Pons (tissue), 1 donor: ENCODE results near the gene ADARB1.

Experiments
- DNase-seq: peaks from one replicate; pipeline ENCODE4 v3.0.0-alpha.2; 2016; ENCODE audit warnings: low spot score

The ADARB1 gene

DNA sequence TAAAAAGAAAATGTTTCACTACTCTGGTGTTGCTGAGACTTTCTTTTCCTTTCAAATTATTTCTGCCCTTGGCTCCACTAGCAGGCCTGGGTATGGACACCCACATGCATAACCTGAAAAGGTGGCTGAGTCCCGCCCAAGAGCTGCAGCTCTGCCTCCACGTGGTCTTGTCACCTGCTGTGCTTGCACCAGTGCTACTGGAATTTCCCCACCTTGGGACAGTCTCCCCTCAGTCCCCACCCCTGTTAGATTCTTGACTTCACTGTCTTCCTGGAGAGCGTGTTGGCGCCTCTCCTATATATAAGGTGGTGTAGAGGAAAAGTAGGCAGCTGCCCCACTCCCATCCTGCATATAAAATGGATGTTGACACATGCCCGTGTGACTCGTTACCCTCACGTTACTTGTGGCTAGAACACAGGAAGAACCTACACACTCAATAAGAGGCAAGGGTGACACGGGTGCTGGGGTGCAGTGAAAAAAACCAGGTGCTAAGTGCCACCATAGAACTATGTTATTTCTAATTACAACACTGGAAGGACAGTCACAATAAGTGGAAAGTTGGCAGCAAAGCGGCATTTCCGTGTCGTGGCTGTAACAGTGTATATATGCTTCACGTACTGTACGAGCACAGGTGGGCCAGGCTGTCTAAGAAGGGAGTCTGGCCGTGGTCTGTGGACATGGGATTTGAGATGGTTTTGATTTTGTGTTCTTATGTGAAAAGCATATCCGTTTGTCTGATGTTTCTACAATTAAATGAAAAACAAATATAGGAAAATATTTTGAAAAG is 152.4 kb downstream of the ADARB1 start:
- DNase-seq: no peak

DNA sequence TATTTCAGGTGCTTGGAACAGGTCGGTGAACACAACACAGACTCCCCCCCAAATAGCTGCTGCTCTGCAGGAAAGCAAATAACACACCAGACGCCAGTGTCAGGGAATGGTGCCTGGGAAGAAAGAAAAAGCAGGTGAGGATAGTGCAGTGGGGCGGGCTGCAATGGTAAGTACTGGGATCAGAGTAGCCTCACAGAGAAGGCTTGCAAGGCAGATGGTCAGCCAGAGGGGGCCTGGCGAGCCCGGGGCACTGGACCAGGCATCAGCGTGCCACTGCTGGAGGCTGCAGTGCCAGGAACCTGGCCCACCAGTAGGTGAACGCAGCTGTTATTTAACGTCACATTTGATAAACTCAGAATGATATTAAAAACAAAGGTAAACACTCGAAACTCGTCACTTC is 153.4 kb downstream of the ADARB1 start:
- no peak for DNase-seq

DNA sequence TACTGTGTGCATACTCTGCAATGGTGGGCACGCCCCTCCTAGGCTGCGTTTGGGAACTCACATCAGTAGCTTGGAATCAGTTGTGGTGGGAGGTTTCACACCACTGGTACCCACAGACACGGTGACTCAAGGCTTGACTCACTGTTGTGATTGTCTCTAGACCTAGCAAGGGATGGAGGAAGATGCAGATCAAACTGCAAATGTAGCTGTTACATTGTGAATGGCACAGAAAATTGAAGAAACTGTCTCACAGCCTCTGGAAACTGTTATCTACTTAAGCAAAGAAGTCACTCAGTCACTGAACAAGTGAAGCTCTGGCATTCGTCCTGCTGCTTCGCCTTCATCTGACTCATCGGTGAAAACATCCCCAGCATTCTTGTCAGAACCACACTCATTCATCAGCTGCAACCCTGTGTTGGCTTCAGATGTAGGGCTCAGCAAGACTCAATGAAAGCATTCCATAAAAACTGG is 153.8 kb downstream of the ADARB1 start:
- DNase-seq: peak; percentile 36

DNA sequence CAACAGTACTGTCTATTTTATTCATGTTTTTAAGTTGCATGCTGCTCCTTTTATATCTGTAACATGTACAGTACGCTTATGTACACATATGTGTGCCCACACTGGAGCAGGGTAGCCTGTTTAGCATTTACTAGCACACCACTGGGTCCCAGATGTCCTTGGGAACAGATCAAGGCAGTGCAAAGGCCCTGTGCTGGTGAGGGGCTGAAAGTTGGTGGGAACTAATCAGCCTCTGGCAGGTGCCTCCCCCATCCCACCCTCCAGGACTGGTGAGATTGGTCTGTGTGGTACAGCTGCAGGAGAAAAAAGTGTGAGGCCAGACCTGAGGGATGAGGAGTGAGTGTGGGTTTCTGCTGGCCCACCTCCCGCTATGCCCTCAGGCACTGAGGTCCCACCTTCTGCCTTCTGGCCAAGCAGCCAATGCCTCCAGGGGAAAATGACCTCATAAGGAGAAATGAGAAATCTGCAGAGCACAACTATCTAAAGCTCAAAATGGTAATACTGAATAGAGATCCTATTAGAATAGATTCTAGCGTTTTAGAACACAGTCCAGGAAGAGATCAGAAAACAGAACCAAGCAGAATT is 154.4 kb downstream of the ADARB1 start:
- DNase-seq: no peak

DNA sequence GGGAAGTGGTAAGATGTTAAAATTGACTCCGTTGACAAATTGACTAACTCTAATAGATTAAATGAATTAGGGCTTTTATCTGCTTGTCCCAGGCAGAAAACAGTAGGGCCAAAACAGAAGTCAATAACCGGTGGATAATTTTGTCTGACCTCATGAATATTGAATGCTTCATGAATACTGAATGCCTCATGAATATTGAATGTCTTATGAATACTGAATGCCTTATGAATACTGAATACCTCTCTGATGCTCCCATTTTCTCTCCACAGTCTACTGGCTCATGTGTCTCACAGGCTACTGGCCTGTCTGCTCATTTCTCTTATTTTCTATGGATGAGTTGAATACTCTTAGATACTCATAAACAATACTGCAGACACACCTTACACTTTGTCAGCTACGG is 157.3 kb downstream of the ADARB1 start:
- DNase-seq: no peak

DNA sequence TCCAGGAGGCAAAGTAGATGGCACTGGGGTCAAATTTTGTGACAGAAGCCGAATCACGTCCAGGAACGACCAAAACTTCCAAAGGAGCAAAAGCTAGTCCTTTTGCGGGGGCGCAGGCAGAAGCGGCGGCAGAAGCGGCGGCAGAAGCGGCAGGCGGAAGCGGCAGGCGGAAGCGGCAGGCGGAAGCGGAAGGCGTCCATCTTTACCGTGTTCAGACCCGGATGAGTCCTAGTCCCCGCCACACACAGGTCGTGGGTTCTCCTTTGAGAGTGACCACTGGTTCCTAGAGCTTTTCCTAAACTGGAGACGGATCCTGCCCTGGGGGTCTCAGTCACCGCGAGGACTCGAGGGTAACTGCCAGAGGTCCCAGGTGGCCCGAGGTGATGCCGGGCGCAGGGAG is 159.7 kb downstream of the ADARB1 start:
- DNase-seq: no peak

DNA sequence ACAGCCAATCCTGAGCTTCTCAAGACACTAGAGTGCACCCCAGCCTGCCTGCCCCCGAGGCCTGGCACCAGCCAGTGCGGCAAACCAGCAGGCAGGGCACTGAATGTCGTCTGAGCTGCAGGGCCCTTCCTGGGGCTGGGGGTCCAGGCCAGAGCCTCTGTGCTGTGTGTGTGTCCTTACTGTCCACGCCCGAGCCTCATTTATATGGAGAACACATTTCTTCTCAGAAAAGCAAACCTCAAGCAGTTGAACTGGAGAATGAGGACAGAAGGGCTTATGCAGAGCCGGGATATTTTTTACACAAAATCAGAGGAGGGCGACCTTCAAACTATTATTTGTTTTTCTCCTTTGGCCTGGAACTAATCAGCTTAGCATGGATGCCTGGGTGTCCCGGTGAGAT is 160.6 kb downstream of the ADARB1 start:
- no peak for DNase-seq

DNA sequence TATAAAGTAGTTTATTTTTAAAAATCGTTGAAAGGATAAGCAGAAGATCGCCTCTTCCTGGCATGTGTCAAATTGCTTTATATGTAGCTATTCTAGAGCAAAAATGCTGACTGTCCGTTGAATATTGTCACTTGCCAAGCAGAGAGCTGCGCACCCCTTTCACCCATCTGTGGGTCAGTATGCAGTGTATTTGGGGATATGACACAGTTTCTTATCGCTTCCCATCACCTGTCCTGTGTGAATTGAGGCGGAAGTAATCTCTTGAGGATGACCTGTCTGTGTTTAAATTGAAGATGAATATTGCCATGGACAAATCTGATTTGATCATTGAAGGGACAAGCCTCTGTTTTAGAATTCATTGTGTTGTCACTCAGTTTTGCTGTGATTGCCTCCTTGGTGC is 161.1 kb downstream of the ADARB1 start:
- DNase-seq: no peak

DNA sequence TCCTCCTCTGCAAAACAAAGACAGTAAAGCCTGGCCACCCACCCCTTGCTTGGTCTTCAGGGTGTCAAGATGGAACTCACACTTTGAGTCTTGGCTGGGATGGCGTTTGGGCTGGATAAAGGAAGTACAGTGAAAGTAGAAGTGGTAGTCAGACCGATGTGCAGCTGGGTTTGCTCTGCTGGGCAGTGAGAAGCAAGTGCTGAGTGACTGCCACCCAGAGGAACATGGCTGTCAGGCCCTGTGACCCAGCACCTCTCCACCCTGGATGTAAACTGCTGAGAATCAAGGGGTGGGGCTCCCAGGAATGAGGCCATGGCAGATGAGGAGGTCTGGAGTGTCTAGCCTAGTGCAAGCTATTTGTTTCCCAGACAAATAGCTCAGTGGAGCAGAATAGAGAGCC is 162.1 kb downstream of the ADARB1 start:
- no peak for DNase-seq

DNA sequence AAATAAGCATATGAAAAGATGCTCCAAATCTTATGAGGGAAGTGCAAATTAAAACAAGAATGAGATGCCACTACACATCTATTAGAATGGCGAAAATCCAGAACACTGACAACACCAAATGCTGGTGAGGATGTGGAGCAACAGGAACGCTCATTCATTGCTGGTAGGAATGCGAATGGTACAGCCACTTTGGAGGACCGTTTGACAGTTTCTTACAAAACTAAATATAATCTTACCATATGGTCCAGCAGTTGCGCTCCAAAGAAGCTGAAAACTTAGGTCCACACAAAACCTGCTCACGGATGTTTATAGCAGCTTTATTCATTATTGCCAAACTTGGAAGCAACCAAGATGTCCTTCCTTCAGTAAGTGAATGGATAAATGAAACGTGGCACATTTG is 163.0 kb downstream of the ADARB1 start:
- DNase-seq: no peak

DNA sequence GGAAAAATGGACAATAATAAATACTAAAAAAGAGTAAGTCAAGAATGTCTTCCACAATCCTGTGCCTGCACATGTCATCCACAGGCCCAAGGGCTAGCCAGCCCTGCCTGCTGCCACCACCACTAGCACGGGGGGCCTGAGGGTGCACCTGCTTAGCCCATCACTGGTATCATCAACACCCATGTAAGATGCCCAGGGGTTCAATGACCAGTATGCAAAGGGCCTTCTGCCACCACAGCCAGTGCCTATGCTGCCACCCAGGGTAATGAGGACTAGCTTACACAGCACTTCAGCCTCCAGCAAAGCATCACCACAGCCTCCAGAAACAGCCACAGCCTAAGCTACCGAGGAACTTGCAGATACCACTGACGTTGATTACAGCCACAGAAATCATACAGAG is 167.0 kb downstream of the ADARB1 start:
- DNase-seq: no peak

DNA sequence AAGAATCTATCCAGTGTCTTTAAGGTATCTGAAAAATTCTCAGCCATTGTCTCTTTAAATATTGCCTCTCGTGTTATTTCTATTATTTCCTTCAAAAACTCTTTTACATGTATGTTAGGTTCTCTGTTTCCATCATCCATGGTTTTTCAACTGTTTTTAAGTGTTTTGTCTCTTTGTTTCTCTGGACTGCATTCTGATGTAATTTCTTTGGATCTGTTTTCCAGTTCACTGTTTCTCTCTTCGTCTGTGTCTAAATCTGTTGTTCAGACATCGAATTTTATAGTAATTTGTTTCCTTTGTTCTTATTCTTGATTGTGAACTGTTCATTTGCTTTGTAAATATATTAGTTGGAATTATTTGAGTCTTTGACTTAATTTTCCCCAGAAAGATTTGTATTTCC is 169.2 kb downstream of the ADARB1 start:
- no peak for DNase-seq

DNA sequence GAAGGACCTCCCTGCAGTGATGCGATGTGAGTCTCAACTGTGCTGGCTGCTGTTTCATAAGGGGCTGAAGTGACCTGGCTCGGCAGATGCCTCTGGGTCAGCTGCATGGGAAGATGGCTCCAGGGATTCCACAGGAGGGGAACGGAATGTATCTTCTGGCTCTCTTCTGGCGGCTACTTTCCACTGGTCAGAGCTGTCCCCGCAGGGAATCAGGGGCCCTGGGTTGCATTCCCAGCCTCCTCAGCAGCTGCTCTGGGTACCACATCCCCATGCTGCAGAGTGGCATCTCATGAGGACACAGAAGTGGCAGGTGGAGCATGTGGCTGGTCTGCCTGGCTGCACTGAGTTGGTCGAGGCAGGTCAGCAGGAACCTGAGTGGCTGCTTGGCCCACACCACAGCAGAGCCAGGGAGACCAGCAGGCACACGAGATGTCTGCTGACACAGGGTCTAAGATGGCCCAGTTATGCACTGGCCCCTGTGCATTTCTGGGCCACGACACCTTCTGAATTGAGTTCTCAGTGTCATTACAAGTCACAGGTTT is 170.5 kb downstream of the ADARB1 start:
- DNase-seq: no peak

DNA sequence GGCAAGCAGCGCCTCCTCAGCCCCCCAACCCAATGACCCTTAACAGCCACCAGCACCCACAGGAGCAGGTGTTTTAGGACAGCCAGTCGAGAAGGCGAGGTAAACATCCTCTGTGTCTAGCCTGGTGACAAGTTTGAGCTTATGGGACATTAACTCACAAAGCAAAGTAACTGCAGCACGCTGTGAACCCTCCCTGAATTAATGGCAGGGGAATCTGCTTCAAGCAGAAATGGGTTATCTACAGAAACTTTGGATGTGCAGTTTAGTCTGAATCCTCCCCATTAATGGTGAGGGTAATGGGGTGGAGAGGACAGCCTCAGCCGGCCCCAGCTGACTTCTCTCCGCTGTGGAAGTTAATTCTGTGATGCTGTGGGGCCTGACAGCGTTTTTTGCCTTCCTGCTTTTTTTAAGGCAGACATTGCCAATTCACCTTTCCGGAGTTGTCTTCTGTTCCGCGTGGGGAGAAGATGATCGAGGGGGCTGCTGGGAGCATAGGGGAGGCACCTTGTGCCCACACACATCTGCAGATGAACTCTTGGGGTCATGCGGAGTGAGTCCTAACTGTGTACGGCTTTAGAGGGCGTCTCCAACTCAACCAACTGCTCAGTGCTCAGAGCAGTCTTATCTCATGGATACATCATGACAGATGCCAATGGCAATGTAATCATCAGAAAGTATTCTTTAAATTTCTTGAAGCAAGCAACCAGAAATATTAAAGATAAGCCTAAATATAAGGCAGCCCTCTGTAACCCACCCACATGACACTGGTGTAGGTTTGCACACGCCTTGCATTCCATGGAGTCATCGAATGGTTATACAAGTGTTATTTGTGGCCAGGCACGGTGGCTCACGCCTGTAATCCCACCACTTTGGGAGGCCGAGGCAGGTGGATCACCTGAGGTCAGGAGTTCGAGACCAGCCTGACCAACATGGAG is 172.3 kb downstream of the ADARB1 start:
- DNase-seq: no peak

DNA sequence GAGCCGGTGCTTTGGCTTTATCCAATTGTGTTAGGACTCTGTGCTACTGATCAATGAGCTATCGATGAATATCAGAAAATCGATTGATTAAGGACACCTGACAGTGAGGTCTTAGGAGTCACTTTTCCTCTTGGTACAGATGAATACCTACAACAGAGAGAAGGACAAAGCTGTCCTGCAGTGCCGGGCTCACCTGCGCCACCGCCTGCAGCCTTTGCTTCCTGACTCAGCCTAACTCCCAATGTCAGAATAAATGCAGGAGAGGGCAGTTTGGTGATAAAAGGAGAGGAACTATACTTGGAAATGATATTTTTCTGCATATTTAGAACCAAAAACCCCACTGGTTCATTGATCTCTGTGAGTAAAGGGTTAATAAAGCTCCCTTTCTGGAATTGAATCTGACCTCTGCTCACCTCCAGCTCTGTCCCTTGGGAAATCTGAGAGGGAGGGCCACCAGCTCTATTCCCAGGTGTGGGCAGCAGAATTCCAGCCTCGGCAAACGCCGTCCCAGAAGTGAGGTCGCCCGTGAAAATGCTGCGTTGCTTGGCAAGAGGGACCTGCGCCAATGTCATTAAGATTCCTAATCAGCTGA is 174.0 kb downstream of the ADARB1 start:
- DNase-seq: no peak

DNA sequence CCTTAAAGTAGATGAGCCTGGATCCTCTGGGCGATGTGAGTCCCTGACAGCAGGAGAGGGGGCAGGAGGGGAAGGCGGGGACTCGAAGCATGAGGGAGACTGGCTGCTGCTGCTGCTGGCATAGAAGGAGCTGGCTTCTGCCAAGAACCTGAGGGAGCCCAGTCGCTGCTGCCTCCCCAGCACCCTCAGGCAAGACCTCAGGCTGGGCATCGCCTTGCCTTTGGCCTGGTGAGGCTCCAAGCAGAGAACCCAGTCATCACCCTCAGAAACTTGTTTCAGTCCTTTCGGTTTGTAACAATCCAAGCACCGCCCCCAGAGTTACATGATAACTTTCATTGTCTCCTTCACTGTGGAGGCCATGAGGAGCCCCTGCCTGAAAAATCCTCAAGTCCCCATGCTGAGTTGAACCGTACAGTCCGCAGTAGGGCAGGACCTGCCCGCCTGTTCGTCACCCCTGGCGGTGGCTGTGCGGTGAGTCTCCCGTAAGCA is 174.6 kb downstream of the ADARB1 start:
- DNase-seq: peak; percentile 6

DNA sequence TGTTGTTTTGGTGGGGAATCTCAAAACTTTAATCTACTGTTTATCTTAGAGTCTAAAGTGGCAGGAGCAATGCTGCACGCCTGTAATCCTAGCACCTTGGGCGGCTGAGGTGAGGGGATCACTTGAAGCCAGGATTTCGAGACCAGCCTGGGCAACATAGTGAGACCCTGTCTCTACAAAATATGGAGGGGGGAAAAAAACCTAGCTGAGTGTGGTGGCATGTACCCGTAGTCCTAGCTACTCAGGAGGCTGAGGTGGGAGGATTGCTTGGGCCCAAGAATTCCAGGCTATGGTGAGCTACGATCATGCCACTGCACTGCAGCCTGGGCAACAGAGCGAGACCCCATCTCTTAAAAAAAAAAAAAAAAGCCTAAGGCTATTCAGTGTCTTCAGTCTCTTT is 175.2 kb downstream of the ADARB1 start:
- DNase-seq: no peak

DNA sequence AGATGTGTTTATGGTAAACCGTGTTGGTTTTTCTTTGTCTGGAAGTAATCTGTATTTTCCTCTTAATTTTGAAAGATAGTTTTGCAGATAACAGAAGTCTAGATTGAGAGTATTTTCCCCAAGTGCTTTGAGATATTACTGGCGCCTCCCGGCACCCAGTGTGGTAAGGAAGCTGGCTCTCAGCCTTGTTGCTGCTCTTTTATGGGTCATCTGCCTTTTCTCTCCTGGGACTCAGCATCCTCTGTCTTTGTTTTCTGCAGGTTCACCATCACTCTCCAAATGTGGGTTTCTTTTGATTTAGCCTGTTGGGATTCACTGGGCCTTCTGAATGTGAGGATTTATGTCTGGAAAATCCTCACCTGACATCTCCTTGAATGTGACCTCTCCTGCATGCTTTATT is 175.9 kb downstream of the ADARB1 start:
- no peak for DNase-seq

DNA sequence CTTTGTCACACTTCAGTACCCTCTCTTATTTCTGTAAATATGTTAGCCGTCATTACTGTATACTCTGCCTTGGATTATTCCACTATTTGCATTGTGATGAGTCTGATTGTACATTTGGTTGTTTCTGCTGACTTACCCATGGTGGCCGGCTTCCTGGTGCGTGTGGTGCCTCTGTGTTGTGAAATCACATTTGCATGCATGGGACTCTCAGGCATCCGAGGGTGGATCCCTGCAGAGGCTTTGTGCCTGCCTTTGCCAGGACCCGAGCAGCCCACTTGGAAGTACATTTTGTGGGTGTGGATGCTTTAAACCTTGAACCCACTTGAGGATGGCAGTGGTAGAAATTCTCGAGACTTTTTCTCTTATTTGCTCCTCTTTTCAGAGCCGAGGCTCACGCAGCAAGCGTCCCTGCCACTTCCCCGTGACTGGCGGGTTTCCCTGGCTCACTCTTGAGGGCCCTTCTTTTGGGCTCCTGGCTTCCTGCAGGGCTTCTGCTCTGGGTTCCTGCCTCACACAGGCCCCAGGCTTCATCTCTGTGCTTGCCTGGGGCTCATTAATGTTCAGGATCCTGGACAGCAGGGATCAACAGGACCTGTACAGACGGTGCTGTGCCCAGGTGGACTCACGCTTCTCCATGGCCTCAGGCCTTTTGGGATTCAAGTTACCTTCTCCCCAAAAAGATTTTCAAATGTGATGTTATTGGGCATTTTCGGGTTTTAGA is 176.7 kb downstream of the ADARB1 start:
- DNase-seq: no peak

DNA sequence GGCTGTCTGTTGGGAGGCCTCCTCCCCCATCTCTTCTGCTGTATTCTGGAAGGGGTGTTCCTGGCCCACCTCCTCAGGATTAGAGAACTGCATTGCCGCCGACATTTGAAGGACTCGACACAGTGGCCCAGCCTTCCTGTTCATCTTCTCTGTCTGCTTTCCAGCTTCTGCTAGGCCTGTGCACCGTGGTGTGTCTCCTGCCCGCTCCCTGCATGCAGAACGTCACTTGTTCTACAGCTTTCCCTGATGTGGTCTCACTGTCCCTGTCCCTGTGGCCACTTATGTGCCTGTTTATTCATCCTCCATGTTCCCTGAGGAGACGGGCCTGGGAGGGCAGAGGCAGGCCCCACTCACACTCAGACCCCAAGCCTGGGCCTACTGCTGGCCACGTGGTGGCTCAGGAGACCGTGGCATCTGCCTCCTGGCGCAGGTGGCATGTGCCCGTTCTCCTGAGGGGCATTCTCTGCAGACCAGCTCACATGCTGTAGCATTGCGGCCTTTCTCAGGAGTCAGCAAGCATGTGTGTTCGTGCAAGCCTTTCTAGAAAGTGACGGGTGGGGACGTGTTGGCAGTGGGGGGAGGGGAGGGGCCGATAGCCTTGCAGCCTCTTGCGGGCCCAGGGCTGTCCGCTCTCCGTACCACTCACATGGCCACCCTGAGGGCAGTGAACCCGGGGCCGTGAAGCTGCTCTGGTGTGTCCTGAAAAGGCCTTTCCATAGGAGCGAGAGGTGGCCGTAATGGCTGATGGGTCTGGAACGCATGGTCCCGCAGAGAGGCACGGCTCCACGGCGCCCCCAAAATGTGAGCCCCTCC is 177.5 kb downstream of the ADARB1 start:
- no peak for DNase-seq
